T47D (cell line): ENCODE results near the gene RHOD.
A peak's percentile ranks its signal among the peaks of the same experiment; 100 is the strongest.

ENCODE experiments used
- DNase-seq, 2 experiments: peaks; one replicate each; pipeline versions ENCODE4 v3.0.0 to v3.0.0-alpha.2; 2011 to 2012; ENCODE audit warnings: low read depth in 1 of 2, low spot score in 1 of 2
- JUND ChIP-seq: IDR thresholded peaks from 2 replicates; pipeline ENCODE4 v1.6.1; 2012; ENCODE audit warnings: low read depth
- in situ Hi-C: cut with HindIII; loops from 2 replicates; pipeline ENCODE4 v1.10.0; 2016; ENCODE audit warnings: low sequenced_read_pairs, low pct_unique_long_range_greater_than_20kb

Gene RHOD

DNA sequence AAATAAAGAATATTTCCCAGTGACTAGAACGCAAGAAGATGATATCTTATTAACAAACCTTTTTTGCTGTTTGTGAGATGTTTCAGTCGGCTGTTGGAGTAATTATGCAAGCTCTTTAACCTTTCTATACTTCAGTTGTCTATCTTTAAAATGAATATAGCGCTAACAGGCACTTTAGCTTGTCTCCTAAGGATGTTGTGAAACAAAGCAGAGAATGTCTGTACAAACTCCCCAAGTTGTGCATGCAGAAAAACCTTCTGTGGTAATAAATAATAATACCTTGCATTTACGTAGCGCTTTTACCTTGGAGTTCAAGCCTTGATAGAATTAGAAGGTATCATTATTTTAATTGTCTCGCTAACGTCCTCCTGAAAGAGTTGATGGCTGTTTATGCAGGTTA, 60.5 kb downstream of the RHOD start:
- no peak for DNase-seq
- in situ Hi-C loops, result no loop called here
- TF ChIP-seq JUND, result no peak

DNA sequence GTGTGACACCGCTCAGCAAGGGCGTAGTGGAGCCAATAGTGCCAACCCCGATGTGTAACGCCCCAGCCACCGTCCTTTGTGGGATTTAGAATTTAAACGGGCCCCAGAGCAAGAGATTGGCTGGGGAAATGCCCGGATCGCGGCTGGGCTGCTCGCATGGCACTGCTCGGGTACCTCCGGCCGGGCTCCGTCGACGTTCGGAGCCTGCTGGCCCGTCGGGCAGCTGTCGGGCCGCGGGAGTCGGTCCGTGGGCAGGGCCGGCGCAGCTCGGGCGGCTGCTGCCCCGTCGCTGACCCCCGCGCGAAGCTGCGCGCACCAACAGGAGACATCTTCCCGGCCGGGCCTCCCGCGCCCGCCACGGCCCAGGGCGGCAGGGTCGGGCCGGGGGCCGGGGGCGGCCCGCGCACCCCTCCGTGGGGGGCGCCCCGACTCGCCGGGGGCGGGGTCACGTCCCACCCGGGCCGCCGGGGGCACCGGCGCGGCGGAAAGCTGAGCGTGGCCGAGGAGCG, 61.1 kb downstream of the RHOD start:
- TF ChIP-seq JUND, result no peak
- in situ Hi-C loops, result no loop called here
- DNase-seq, result peak; percentile 51 to 69

DNA sequence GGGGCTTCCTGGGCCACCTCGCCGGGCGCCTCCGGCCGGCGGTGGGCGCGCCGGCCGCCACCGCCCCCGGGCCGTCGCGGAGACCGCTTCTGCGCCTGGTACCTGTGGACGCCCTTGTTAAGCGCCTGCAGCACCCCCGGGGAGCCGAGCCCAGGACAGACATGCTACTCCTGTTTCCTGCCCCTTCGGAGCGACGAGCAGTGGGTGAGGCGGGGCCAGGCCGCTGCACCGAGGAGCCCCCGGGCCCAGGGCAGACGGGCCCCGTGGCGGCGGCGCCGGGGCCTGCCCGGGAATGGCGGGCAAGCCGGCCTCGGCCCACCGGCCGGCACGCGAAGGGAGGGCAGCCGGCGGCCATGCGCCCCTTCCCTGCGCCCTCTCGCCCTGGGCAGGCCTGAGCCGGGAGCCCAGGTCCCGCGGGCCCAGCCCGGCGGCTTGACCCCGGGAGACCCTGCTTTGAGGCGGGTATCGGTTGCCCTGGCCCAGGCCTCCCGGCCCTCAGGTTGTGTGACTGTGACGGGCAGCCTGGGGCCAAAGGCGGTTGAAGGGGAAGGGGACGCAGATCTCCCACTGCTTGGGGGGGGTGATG, 61.6 kb downstream of the RHOD start:
- no peak for TF ChIP-seq JUND
- in situ Hi-C loops, result no loop called here
- DNase-seq, result peak; percentile 52 to 62

DNA sequence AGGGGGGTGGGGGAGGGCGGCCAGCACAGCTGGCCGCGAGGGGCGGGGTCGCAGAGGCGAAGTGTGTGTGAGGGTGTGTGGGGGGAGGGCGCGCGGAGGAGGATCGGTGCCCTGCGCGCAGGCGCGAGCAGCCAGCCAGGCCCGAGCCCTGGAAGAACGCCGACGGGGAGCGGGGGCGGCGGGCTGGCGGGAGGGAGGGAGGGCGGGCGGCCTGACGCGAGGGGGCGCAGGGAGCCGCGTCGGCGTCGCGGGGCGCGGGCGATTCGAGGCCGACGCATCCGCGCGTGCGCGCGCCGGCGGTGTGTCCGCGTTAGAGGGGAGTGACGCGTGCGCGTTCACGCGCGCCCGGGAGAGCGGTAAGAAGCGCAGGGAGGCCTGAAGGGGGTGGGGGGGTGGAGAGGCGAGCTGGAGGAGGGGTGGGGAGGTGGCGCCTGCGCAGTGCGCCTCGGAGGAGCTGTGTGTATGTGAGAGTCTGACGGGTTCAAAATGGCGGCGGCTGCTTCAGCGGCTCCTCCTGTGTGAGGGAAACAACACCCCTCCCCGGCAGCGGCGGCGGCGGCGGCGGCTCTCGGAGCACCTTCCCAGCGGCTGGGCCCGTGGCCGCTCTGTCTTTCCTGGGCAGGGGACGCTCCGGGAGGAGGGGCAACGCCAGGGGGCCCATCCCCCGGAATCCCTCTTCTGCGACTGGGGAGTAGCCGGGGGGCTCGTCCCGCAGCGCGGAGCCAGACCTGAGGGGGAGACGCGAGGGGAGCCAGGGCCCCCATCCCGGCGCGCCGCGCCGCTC, 62.3 kb downstream of the RHOD start, which contains the start of gene KDM2A:
Gene KDM2A, plus strand, starts transcription at position 463 of the 784 bp plus-strand sequence. CDS start 2,054 bp downstream, outside the sequence.
- no peak for TF ChIP-seq JUND
- DNase-seq, result peak; percentile 99 to 100
- in situ Hi-C loops, result no loop called here

DNA sequence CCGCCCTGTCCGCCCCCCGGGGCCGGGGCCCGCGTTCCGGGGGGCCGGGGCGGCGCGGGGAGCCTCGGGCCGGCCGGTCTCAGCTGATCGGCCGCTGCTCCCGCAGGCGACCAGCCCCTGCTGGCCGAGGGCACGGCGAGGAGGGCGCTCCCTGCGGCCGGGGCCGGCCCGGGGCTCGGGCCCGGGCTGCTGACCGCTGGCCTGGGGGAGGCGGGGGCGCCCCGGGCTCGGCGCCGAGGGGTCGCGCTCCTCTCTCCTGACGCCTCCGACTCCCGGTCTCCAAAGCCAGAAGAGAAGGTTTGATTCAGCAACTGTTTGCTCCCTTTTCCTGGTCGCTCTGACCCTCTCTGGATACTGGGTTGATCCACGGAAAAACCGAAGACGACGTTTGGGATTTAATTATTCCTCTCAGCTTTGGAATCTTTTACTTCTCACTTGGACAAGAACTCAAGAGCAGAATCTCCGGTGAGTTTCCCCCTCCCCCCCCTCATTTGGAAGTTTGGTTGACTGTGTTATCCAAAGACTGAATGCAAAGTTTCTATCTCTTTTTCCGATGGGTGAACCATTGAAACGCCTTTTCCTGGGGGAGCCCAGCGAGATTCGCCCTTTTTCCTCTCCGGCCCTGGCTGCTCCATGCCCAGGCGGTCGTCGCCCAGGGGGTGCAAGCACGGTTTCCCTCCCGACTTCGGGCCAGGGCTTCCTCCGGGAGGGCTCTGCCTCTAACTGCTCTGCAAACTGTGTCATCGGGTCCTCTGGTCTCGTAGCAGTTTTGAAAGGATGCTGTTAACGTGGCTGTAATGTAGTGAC, 63.1 kb downstream of the RHOD start:
- TF ChIP-seq JUND, result no peak
- peak in 1 of 2 experiments; percentile 38 for DNase-seq
- in situ Hi-C loops, result no loop called here

DNA sequence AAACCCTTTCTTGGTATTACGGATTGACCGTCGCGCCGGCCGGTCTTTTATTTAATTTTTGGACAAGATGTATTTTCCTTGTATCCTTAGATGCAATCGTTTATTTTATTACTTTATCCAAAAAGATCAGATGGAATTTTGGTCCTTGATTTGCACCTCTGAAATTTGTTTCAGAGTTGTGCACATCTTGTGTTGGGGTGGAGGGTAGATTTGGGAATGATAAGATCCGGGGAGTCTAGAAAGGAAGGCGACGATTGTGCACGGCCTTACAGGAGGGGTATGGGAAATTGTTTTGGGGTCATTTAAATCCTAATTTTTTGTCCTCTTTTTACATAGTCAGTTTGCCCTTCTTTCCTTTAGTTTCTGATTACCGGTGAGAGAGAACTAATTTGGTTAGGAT, 63.8 kb downstream of the RHOD start:
- in situ Hi-C loops, result no loop called here
- no peak for DNase-seq
- no peak for TF ChIP-seq JUND

DNA sequence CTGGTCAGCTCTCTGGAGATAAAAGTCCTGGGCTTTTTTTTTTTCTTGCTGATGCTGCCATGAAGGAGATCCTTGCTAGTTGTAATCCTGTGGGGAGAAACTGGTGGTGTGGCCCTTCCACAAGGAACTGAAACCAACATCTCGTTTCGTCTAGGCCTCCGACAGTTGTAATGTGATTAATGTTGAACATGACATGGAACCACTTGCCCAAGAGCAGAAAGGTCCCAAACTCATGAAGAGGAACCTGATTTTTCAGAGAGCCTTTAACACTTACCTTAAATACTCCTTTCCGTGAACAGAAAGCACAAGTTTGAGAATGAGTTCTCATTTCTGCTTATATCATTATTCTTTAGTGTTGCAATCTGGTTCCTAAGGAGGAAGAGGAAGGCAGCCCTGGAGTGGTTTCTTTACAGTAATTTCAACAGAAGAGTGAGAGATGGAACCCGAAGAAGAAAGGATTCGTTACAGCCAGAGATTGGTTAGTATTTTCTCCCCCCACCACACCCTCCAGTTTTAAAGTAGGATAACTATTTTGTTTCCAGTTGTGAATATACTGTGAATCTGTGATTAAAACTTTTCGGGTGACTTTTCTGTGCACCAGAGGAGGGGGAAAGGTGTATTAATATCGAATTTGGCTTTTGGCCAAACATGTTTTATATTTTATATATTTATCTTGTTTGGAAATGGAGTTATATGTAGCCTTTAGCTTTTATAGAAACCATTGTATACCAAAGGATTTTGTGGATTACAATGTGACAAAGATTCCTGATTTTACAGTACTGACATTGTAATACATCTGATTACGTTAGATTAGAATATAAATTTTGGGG, 64.4 kb downstream of the RHOD start:
- peak in 1 of 2 experiments; percentile 37 for DNase-seq
- in situ Hi-C loops, result no loop called here
- no peak for TF ChIP-seq JUND
